ENCODE measurements around the gene HNRNPA1. TPM values are rescaled to one million over a fixed set of nuclear protein-coding genes. Genes with fewer than 3 reads are reported as not detected.

HNRNPA1 gene
- total and polyA plus RNA-seq, 9 of the 15 experiments (the other 6 are each of a cell fraction or from before 2014, with no cell fraction given), result 1,166 to 2,703 (median 1,815) TPM

DNA sequence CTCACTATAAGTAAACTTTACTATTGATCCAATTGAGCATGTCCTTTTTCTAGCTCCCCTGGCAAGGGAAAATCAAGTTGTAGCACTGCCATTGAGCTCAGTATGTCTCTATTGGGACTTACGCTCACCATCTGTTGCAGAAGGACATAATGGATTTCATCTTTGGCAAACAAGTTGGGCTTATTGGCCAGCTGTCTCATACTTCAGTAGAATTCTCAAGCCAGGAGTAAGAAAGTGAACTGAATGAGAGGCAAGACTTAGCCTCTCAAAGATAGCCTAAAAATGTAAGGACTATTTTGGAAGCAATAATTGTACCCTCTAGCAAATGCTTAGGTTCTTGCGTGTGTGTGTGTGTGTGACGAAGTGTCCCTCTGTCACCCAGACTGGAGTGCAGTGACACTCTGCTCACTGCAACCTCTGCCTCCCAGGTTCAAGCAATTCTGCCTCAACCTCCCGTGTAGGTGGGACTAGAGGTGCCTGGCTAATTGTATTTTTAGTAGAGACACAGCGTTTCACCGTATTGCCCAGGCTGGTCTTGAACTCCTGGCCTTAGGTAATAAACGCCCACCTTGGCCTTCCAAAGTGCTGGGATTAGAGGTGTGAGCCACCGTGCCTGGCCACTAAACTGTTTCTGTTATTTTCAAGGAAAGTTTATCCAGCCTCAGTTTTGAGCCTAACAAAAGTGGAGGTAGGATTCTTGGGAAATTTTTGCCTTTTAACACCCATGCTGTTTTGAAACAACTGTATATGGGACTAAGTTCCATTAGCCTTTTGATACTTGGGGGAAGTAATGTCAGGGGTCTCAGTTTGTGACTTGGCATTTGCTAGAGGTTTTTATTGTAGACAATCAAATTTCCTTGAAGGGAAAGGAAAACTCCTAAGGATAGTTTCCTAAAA lies 7.0 kb downstream of the HNRNPA1 start (continued):
- TF ChIP-seq, protein P1, sequence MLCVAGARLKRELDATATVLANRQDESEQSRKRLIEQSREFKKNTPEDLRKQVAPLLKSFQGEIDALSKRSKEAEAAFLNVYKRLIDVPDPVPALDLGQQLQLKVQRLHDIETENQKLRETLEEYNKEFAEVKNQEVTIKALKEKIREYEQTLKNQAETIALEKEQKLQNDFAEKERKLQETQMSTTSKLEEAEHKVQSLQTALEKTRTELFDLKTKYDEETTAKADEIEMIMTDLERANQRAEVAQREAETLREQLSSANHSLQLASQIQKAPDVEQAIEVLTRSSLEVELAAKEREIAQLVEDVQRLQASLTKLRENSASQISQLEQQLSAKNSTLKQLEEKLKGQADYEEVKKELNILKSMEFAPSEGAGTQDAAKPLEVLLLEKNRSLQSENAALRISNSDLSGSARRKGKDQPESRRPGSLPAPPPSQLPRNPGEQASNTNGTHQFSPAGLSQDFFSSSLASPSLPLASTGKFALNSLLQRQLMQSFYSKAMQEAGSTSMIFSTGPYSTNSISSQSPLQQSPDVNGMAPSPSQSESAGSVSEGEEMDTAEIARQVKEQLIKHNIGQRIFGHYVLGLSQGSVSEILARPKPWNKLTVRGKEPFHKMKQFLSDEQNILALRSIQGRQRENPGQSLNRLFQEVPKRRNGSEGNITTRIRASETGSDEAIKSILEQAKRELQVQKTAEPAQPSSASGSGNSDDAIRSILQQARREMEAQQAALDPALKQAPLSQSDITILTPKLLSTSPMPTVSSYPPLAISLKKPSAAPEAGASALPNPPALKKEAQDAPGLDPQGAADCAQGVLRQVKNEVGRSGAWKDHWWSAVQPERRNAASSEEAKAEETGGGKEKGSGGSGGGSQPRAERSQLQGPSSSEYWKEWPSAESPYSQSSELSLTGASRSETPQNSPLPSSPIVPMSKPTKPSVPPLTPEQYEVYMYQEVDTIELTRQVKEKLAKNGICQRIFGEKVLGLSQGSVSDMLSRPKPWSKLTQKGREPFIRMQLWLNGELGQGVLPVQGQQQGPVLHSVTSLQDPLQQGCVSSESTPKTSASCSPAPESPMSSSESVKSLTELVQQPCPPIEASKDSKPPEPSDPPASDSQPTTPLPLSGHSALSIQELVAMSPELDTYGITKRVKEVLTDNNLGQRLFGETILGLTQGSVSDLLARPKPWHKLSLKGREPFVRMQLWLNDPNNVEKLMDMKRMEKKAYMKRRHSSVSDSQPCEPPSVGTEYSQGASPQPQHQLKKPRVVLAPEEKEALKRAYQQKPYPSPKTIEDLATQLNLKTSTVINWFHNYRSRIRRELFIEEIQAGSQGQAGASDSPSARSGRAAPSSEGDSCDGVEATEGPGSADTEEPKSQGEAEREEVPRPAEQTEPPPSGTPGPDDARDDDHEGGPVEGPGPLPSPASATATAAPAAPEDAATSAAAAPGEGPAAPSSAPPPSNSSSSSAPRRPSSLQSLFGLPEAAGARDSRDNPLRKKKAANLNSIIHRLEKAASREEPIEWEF (CRISPR knock-in tag; IDR thresholded peaks at IDR 0.05), result no peak
- TF ChIP-seq, protein P2, sequence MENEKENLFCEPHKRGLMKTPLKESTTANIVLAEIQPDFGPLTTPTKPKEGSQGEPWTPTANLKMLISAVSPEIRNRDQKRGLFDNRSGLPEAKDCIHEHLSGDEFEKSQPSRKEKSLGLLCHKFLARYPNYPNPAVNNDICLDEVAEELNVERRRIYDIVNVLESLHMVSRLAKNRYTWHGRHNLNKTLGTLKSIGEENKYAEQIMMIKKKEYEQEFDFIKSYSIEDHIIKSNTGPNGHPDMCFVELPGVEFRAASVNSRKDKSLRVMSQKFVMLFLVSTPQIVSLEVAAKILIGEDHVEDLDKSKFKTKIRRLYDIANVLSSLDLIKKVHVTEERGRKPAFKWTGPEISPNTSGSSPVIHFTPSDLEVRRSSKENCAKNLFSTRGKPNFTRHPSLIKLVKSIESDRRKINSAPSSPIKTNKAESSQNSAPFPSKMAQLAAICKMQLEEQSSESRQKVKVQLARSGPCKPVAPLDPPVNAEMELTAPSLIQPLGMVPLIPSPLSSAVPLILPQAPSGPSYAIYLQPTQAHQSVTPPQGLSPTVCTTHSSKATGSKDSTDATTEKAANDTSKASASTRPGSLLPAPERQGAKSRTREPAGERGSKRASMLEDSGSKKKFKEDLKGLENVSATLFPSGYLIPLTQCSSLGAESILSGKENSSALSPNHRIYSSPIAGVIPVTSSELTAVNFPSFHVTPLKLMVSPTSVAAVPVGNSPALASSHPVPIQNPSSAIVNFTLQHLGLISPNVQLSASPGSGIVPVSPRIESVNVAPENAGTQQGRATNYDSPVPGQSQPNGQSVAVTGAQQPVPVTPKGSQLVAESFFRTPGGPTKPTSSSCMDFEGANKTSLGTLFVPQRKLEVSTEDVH (IDR thresholded peaks at IDR 0.05; ENCODE audit: low read depth, partially characterized antibody), result peak; percentile 17
- no peak for TF ChIP-seq NBN (IDR thresholded peaks at IDR 0.05; ENCODE audit: low read depth)
- no peak for TF ChIP-seq SRSF7 (optimal IDR thresholded peaks at IDR 0.05; ENCODE audit: low read depth, low read length)
- TF ChIP-seq ZNF57 (CRISPR knock-in tag; IDR thresholded peaks at IDR 0.05), result no peak
- peak in 1 of 2 experiments; percentile 63; a peak in 2 of 4 replicates for TF ChIP-seq SIN3A (IDR thresholded peaks at IDR 0.05; ENCODE audit: borderline replicate concordance in 2 of 2, control insufficient read depth in 1 of 2, low read depth in 2 of 2, low read length in 2 of 2)
- TF ChIP-seq, protein P3, sequence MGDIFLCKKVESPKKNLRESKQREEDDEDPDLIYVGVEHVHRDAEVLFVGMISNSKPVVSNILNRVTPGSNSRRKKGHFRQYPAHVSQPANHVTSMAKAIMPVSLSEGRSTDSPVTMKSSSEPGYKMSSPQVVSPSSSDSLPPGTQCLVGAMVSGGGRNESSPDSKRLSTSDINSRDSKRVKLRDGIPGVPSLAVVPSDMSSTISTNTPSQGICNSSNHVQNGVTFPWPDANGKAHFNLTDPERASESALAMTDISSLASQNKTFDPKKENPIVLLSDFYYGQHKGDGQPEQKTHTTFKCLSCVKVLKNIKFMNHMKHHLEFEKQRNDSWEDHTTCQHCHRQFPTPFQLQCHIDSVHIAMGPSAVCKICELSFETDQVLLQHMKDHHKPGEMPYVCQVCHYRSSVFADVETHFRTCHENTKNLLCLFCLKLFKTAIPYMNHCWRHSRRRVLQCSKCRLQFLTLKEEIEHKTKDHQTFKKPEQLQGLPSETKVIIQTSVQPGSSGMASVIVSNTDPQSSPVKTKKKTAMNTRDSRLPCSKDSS (IDR thresholded peaks at IDR 0.05; ENCODE audit: low read depth, partially characterized antibody), result no peak
- TF ChIP-seq, protein P4, sequence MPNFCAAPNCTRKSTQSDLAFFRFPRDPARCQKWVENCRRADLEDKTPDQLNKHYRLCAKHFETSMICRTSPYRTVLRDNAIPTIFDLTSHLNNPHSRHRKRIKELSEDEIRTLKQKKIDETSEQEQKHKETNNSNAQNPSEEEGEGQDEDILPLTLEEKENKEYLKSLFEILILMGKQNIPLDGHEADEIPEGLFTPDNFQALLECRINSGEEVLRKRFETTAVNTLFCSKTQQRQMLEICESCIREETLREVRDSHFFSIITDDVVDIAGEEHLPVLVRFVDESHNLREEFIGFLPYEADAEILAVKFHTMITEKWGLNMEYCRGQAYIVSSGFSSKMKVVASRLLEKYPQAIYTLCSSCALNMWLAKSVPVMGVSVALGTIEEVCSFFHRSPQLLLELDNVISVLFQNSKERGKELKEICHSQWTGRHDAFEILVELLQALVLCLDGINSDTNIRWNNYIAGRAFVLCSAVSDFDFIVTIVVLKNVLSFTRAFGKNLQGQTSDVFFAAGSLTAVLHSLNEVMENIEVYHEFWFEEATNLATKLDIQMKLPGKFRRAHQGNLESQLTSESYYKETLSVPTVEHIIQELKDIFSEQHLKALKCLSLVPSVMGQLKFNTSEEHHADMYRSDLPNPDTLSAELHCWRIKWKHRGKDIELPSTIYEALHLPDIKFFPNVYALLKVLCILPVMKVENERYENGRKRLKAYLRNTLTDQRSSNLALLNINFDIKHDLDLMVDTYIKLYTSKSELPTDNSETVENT (CRISPR knock-in tag; IDR thresholded peaks at IDR 0.05), result no peak

All from K562 (cell line).